GM12872 (cell line): ENCODE data around the gene CHL1.

Experiments used
- TF ChIP-seq, protein P1 (sequence below): IDR thresholded peaks from 3 replicates; pipeline ENCODE4 v1.5.1; 2011; ENCODE audit warnings: low read depth, mild to moderate bottlenecking, low read length, moderate library complexity; ENCODE audit not compliant: insufficient read depth

CHL1 gene

GRCh38 chr3:399647-400046, 203.1 kb downstream of the CHL1 start:
- TF ChIP-seq, protein P1, sequence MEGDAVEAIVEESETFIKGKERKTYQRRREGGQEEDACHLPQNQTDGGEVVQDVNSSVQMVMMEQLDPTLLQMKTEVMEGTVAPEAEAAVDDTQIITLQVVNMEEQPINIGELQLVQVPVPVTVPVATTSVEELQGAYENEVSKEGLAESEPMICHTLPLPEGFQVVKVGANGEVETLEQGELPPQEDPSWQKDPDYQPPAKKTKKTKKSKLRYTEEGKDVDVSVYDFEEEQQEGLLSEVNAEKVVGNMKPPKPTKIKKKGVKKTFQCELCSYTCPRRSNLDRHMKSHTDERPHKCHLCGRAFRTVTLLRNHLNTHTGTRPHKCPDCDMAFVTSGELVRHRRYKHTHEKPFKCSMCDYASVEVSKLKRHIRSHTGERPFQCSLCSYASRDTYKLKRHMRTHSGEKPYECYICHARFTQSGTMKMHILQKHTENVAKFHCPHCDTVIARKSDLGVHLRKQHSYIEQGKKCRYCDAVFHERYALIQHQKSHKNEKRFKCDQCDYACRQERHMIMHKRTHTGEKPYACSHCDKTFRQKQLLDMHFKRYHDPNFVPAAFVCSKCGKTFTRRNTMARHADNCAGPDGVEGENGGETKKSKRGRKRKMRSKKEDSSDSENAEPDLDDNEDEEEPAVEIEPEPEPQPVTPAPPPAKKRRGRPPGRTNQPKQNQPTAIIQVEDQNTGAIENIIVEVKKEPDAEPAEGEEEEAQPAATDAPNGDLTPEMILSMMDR, result no peak

DNA sequence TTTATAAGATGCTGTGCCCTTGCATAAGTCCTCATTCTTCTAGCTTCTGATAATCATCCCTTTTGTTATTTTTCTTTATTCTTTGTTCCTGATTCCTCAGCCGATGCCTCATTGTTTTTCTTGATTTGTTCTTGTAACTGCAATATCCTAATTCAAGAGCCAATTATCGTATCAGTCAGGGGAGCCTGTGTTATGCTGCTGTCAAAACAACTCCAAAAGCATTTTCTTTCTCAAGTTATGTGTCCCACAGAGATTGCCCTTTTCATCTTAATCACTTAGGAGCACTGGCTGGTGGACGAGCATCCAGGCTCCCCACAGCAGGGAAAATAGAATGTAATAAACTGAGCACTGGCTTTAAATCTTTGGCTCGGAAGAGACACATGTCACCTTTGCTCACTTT, 207.3 kb downstream of the CHL1 start:
- TF ChIP-seq, protein P1, result no peak

DNA sequence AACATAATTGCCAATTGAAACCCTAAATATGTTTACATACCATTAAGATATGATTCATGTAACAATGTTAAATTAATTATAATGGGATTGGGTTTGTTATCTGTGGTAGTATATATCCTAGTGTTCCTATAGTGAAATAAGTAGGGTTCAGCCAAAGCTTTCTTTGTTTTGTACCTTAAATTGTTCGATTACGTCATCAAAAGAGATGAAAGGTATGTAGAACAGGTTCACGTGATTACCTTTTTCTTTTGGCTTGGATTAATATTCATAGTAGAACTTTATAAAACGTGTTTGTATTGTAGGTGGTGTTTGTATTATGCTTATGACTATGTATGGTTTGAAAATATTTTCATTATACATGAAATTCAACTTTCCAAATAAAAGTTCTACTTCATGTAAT, 212.4 kb downstream of the CHL1 start:
- TF ChIP-seq, protein P1, result no peak

- TF ChIP-seq, protein P1, result no peak
Observed at GRCh38 chr3:411226-411625, 214.7 kb downstream of the CHL1 start.

GRCh38 chr3:414063-414462, 217.5 kb downstream of the CHL1 start:
- TF ChIP-seq, protein P1, result no peak

GRCh38 chr3:418239-418929, 221.8 kb downstream of the CHL1 start:
- TF ChIP-seq, protein P1, result no peak

DNA sequence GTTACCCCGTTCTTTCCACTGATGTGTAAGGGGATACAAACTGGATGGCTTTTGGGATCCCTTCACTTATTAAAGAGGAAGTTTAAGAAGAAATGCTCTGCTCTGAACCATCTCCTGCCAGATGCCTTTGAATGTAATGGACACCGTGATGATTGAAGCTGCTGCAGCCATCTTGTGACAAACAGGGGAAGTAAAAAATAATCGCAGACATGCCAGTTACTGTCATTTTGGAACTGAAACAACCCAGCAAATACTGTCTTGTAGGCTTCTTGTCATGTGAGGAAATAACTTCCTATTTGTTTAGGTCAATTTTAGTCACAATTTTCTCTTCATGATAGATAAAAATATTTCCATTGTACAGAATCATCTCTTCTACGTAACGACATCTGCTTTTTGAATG, 224.0 kb downstream of the CHL1 start:
- TF ChIP-seq, protein P1, result no peak
